ENCODE measurements around the gene KCNQ2.
A peak's percentile ranks its signal among the peaks of the same experiment; 100 is the strongest.

KCNQ2 gene

GRCh38 chr20:63503524-63503923, 31.1 kb upstream of the KCNQ2 start:
- H3K79me2 ChIP-seq (ENCODE audit: control insufficient read depth, low read length) = no peaks in the 10 kb centered on the region
- no peaks in the 10 kb centered on the region for H3K9me2 ChIP-seq (replicated peaks; ENCODE audit: control insufficient read depth, low read length)
- peaks cover 16% of the 10 kb centered on the region for H3K4me1 ChIP-seq (ENCODE audit: control insufficient read depth, low read length)
- H3K4me2 ChIP-seq (ENCODE audit: low read length) = no peak overlapping the region
- no peak overlapping the region for H3K27ac ChIP-seq (ENCODE audit: low read depth, low read length)
- no peaks in the 10 kb centered on the region; the same call in 1 of the 2 replicates for H3K27me3 ChIP-seq (ENCODE audit: control insufficient read depth, low read length)
- no peaks in the 10 kb centered on the region for H3K9me3 ChIP-seq (ENCODE audit: control insufficient read depth, insufficient read depth, low read length)
- H3K4me3 ChIP-seq (ENCODE audit: low read length) = no peak overlapping the region
- no peaks in the 10 kb centered on the region; the same call in 1 of the 2 replicates for H3F3A ChIP-seq (ENCODE audit: control insufficient read depth, insufficient read depth)
- H3K36me3 ChIP-seq (ENCODE audit: control insufficient read depth, low read length) = no peaks in the 10 kb centered on the region
- TF ChIP-seq CTCF (IDR thresholded peaks at IDR 0.05; ENCODE audit: low read depth, low read length, poor library complexity, severe bottlenecking) (no peak), EZH2phosphoT487 (IDR thresholded peaks at IDR 0.05; ENCODE audit: borderline replicate concordance, low read length) (no peak)
- no peaks in the 10 kb centered on the region for H4K20me1 ChIP-seq (ENCODE audit: control insufficient read depth, insufficient read depth, low read depth, low read length)

- H3K36me3 ChIP-seq (ENCODE audit: control insufficient read depth, low read length) = no peaks in the 10 kb centered on the region
- TF ChIP-seq CTCF (IDR thresholded peaks at IDR 0.05; ENCODE audit: low read depth, low read length, poor library complexity, severe bottlenecking) = no peak
- no peak for TF ChIP-seq EZH2phosphoT487 (IDR thresholded peaks at IDR 0.05; ENCODE audit: borderline replicate concordance, low read length)
- no peaks in the 10 kb centered on the region for H3K9me2 ChIP-seq (replicated peaks; ENCODE audit: control insufficient read depth, low read length)
- H3K4me1 ChIP-seq (ENCODE audit: control insufficient read depth, low read length) = peaks cover 16% of the 10 kb centered on the region
- H3K4me3 ChIP-seq (ENCODE audit: low read length) = no peak overlapping the region
- peaks cover 3% of the 10 kb centered on the region; the same call in 1 of the 2 replicates for H3K27me3 ChIP-seq (ENCODE audit: control insufficient read depth, low read length)
- no peak overlapping the region for H3K4me2 ChIP-seq (ENCODE audit: low read length)
- H3K79me2 ChIP-seq (ENCODE audit: control insufficient read depth, low read length) = no peaks in the 10 kb centered on the region
- H3K9me3 ChIP-seq (ENCODE audit: control insufficient read depth, insufficient read depth, low read length) = no peaks in the 10 kb centered on the region
- no peak overlapping the region for H3K27ac ChIP-seq (ENCODE audit: low read depth, low read length)
- H3F3A ChIP-seq (ENCODE audit: control insufficient read depth, insufficient read depth) = no peaks in the 10 kb centered on the region; the same call in 1 of the 2 replicates
- H4K20me1 ChIP-seq (ENCODE audit: control insufficient read depth, insufficient read depth, low read depth, low read length) = no peaks in the 10 kb centered on the region
Measured at GRCh38 chr20:63502671-63503172, 30.3 kb upstream of the KCNQ2 start.

GRCh38 chr20:63501818-63502670, 29.6 kb upstream of the KCNQ2 start:
- H3K79me2 ChIP-seq (ENCODE audit: control insufficient read depth, low read length) = no peaks in the 10 kb centered on the region
- H3K4me1 ChIP-seq (ENCODE audit: control insufficient read depth, low read length) = peaks cover 16% of the 10 kb centered on the region
- H3K9me3 ChIP-seq (ENCODE audit: control insufficient read depth, insufficient read depth, low read length) = no peaks in the 10 kb centered on the region
- H3K4me3 ChIP-seq (ENCODE audit: low read length) = peak overlapping the region; percentile 51
- H4K20me1 ChIP-seq (ENCODE audit: control insufficient read depth, insufficient read depth, low read depth, low read length) = 0 out of 2 replicates have a peak, but pooled peaks cover under 1% of the 10 kb centered on the region
- no peaks in the 10 kb centered on the region; the same call in 1 of the 2 replicates for H3F3A ChIP-seq (ENCODE audit: control insufficient read depth, insufficient read depth)
- no peak overlapping the region for H3K27ac ChIP-seq (ENCODE audit: low read depth, low read length)
- H3K4me2 ChIP-seq (ENCODE audit: low read length) = peak overlapping the region; percentile 67
- peaks cover 3% of the 10 kb centered on the region; the same call in 1 of the 2 replicates for H3K27me3 ChIP-seq (ENCODE audit: control insufficient read depth, low read length)
- no peaks in the 10 kb centered on the region for H3K9me2 ChIP-seq (replicated peaks; ENCODE audit: control insufficient read depth, low read length)
- H3K36me3 ChIP-seq (ENCODE audit: control insufficient read depth, low read length) = no peaks in the 10 kb centered on the region
- no peak for TF ChIP-seq EZH2phosphoT487 (IDR thresholded peaks at IDR 0.05; ENCODE audit: borderline replicate concordance, low read length)
- TF ChIP-seq CTCF (IDR thresholded peaks at IDR 0.05; ENCODE audit: low read depth, low read length, poor library complexity, severe bottlenecking) = no peak
